HTR-8/SVneo (cell line): Measurements from ENCODE around the gene SDC3.

Source experiments
- DNase-seq: peaks from one replicate; pipeline ENCODE4 v3.0.0; 2011; ENCODE audit warnings: low spot score, mixed read lengths; ENCODE audit not compliant: insufficient read length
- FAIRE-seq: peaks from 2 replicates; lab custom pipeline; 2011; peaks lifted over from hg19 to GRCh38; lab: Jason Lieb, UNC

Gene SDC3

DNA sequence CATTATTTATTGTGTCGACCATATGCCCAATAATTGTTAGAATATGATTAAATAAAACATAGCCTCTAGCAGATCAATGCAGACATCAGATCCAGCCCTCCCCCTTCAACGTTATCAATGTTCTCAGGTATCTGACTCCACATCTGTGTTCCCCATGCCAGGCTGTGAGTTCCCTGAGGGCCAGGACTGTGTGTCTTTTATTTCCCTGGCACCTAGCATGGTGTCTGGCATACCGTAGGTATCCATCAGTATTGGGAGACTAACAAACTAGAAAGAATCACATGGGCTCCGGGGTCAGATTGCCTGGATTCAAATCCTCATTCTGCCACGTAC is 48.3 kb downstream of the SDC3 start:
- DNase-seq (no peak), FAIRE-seq (no peak)

DNA sequence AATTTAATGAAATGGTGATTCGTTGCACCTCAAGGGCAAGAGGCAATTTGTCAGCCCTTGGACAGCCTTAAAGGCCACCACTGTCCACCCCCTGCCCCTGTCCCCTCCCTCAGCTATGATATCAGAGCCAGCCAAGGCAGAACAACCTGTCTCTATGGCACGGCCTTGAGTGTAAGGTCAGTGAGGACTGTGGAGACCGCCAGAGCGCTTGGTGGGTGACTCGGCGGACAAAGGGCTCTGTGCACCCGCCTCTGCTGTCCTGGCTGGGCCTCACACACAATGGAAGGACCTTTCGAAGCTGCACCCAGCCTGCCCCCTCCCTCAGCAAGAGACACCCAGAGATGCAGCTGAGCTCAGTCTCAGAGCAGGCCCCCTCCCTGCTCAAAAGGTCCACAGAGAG is 50.6 kb downstream of the SDC3 start:
- DNase-seq (no peak), FAIRE-seq (no peak)

DNA sequence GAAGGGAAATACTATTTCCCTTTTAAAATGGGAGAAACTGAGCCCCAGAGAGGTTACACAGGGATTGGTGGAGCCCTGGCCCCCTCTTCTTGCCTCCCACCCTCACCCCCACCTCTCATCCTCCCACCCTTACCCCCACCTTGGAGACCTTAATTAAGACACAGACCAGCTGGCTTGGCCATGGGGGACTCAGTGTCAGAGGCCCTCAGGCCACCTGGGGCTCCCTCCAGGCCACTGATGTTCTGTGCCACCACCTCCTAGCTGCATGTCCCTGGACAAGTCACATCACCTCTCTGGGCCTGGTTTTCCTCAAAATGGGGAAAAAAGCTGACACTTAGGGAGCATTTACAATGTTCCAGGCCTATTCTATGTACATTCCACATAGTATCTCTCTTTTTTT is 51.5 kb downstream of the SDC3 start:
- no peak for DNase-seq
- FAIRE-seq = no peak

- no peak for DNase-seq
- no peak for FAIRE-seq
Observed at GRCh38 chr1:30856260-30856790, 52.2 kb downstream of the SDC3 start.

GRCh38 chr1:30855686-30856259 is 52.8 kb downstream of the SDC3 start:
- no peak for FAIRE-seq
- no peak for DNase-seq

DNA sequence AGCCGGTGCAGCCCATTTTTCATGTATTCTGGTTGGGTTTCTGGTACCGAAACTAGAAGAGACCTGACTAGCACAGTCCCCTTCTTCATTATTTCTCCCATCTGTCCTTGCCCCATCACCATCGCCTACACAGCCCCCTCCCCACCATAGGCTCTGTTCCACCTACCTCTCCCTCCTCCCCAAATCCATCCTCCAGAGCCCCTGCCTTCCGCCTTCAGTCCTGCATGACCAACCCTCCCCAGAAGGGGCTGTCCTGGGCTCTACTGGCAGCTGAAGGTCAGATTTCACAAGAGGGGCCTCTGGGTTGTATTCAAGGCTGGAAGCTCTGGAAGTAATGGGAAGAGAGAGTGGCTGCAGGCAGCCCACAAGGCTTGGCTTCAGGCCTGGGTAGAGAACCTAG is 55.2 kb downstream of the SDC3 start:
- no peak for FAIRE-seq
- DNase-seq = no peak

DNA sequence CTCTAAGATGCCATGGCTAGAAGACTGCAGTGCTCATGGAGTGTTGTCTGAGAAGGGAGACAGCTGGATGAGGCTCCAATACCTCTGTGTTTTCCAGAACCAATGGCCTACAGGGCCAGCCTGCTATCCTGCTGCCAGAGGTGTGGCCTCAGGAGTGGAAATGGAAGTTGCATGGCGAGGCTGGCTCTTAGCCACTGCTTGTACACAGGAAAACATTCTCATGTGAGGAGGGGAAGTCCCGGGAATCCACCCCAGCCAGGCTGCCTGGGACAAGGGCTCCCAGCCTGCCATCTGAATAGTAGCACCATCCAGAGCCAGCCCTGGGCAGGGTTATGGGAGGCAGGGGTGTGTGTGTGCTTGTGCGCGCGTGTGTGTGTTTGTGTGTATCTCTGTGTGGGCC is 56.5 kb downstream of the SDC3 start:
- FAIRE-seq = no peak

GRCh38 chr1:30851286-30851685 is 57.3 kb downstream of the SDC3 start:
- FAIRE-seq (no peak), DNase-seq (no peak)

More for the DNA sequence above, 56.5 kb downstream of the SDC3 start:
- no peak for DNase-seq

GRCh38 chr1:30850607-30851006 is 58.0 kb downstream of the SDC3 start:
- DNase-seq (no peak), FAIRE-seq (no peak)

- no peak for DNase-seq
- FAIRE-seq = no peak
Observed at GRCh38 chr1:30848130-30848529, 60.4 kb downstream of the SDC3 start.

DNA sequence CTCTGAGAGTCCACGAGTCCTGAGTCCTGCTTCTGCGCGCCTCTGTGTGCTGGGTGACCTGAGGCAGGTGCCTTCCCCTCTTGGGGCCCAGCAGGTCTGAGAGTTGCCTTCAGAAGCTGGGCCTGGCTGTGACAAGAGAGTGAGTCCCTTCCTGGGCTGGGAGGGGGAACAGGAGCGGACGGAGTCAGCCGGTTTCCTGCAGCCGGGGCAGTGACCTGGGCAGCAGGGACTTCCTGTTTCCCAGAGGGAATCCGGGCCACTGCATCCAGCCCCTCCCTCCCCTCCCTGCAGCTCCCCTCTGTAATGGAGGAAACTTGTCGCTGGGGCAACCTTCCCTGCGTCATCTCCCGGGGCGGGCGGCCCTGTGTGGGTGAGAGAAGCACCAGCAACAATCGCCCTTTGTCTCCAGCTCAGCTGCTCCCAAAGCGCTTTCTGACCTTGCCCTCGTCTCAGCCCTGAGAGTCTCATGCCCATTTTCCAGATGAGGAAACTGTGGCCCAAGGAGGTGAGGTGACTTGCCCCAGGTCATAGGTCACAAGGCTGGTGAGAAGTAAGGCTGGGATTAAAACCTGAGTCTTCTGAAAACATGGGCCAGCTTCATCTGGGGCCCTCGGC is 61.1 kb downstream of the SDC3 start:
- no peak for FAIRE-seq

DNA sequence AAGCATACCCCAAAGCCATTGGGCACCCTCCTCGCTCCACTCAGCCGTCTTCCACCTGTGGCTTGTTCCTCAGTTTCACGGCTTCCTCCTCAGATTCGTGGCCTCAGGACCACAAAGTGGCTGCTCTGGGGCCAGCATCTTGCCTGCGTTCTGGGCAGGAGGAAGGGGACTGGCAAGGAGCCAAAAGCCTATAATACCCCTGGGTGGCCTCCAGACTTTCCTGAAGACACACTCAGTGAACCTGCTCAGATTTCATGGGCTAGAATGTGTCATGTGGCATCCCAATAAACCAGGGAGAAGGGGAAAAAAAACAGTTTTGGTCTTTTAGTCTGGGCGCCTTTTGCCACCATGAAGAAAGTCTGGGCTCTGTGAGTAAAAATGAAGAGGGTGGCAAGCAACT is 62.0 kb downstream of the SDC3 start:
- DNase-seq (no peak), FAIRE-seq (no peak)

More for the DNA sequence above, 61.1 kb downstream of the SDC3 start:
- no peak for DNase-seq

DNA sequence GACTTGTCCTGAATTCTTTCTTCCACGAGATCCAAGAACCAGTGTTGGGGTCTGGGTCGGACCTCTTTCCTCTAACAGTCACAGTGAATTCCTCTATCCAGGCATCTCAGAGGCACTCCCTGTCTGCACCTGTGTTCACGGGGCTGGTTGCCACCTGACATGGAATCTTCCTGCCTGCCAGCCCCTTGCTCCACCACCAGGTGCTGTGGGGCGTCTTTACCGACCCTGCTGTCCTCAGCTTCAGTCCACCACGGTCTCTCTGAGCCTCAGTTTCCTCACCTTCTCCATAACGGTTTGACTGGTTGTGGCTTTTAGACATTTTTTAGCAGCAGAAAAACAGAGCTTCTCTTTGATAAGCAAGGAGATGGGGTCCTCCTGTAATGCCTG is 62.7 kb downstream of the SDC3 start:
- DNase-seq = no peak
- FAIRE-seq = no peak

GRCh38 chr1:30845237-30845903 is 63.2 kb downstream of the SDC3 start:
- FAIRE-seq (no peak), DNase-seq (no peak)

DNA sequence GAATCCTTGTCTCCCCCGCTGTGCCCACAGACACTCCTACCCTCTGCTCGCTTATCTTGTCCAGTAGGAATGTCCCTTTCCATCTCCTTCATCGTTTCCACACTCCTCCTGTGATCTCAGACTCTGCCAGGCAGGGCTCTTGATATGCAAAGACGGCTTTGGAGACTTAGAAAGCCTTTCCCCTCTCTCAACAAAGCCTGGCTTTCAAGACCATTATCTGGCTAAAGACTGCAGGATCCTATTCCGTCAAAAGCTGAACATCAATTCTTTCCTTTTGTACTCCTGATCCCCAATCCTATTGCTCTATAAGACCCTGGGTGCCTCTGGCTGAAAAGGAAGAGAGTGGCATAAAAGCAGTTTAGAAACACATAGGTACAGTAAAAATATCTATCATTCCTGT is 63.9 kb downstream of the SDC3 start:
- no peak for FAIRE-seq
- no peak for DNase-seq

DNA sequence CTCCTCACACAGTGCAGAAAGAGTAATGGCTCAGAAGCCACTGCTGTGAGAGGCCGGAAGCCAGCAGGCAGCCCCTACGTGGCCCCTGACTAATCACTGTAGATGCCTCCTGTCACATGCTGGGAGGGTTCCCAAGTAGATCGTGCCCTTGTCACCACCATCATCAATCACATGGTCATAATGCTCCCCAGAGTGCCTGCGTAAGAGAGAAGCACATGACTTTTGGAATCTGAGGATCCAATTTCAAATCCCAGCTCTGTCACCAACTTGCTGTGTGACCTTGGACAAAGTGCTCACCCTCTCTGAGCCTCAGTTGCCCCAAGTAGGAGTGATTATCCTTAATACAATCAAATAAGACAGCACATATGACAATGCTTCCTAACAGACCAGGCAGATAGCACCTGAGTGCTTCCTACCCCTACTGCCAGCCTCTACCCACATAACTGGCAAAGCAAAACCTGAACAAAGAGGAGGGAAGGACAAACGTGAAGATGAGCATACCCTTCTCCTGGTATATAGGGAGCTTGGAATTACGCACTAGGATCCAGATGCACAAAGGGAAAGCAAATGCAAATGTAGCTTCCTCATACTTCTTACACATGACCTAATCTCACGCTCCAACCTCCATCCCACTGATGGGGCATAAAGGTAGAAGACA is 65.7 kb downstream of the SDC3 start:
- FAIRE-seq = no peak
- no peak for DNase-seq

- no peak for DNase-seq
- FAIRE-seq = no peak
Observed at GRCh38 chr1:30840904-30841598, 67.5 kb downstream of the SDC3 start.

DNA sequence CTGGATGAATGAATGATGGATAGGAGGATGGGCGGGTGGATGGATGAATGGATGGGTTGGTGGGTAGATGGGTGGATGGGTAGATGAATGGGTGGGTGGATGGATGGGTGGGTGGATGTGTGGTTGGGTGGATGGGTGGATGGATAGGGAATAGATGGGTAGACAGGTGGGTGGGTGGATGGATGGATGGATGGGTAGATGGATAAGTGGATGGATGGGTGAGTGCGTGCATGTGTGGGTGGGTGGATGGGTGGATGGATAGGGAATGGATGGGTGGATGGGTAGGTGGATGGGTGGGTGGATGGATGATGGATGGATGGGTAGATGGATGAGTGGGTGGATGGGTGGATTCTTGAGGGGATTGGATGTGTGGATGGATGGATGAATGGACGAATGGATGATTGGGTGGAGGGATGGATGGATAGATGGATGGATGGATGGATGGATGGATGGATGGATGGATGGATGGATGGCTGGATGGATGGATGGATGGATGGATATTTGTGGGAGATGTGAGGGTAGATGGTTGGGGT is 68.7 kb downstream of the SDC3 start:
- FAIRE-seq (no peak), DNase-seq (no peak)

- DNase-seq = no peak
- FAIRE-seq = no peak
Observed at GRCh38 chr1:30838996-30839395, 69.6 kb downstream of the SDC3 start.

DNA sequence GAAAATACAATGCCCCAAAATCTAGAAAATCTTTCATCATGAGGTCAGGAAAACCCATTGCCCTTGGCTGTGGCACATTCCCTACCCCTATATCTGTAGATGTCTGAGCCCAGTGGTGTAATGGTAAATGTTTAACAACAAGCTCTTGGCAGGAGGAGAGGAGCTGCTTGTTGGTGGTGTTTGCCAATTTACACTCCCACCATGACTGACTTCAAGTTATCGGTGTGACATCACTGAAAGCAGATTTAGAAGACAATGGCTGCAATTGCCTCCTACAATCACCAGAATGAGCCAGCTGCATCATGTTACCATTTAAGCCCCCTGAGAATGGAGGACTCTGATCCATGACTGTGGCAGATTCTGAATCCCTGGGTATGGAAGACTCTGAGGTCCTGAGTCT is 70.9 kb downstream of the SDC3 start:
- DNase-seq (no peak), FAIRE-seq (no peak)
